ENCODE data around the gene TMEM163. TPM values are rescaled to one million over a fixed set of nuclear protein-coding genes. Genes with fewer than 3 reads are reported as not detected.

Gene TMEM163
- total and polyA plus RNA-seq, 2 donors (not counting 3 experiments of a cell fraction or from before 2014, with no cell fraction given): 1.0 to 2.8 TPM

DNA sequence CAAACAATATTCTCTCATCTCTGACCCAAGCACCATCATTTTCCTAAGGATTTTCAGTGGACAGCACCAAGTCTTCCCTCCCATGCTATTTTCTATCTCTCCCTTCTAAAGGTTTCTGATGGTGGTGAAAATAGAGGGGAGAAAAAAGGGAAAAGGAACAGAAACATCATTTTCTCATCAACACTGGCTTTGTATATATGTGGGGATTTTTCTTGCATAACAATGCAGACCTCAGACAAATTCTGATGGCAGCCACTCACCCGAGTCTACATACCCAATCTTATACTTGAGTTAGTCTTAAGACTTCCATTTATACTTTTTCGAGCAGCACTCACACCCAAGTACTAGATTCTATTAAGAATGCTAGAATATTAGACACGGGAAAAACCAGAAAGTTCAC lies 95.8 kb downstream of the TMEM163 start:
- dilution Hi-C loops (cut with MboI; ENCODE audit: extremely low pct_ligation_motif_present, low sequenced_read_pairs): no loop called here

More for the DNA sequence above, 95.8 kb downstream of the TMEM163 start:
- Histone ChIP-seq H2AFZ (ENCODE audit: low read depth, low read length) (no peak overlapping the region), H3K27me3 (ENCODE audit: control insufficient read depth in 2 of 2, insufficient read depth in 2 of 2, low read length in 2 of 2) (no peaks in the 10 kb centered on the region), H3K9ac (replicated peaks; ENCODE audit: extremely low read depth, insufficient read depth, low read length) (no peak overlapping the region), H3K9me1 (replicated peaks; ENCODE audit: control insufficient read depth, extremely low read depth, insufficient read depth, low read length) (no peaks in the 10 kb centered on the region), H4K20me1 (replicated peaks; ENCODE audit: control insufficient read depth, extremely low read depth, insufficient read depth, low read length) (no peaks in the 10 kb centered on the region), H3K36me3 (ENCODE audit: control insufficient read depth in 2 of 2, extremely low read depth in 1 of 2, insufficient read depth in 2 of 2, low read length in 2 of 2) (no peaks in the 10 kb centered on the region), H3K9me3 (replicated peaks; ENCODE audit: control insufficient read depth, insufficient read depth, low read length) (no peaks in the 10 kb centered on the region), H3K27ac (ENCODE audit: insufficient read depth, low read depth, low read length) (no peak overlapping the region), H3K4me3 (replicated peaks in 1 of 3; ENCODE audit: insufficient read depth in 1 of 3, low read depth in 1 of 3, low read length in 3 of 3) (no peak overlapping the region), H3K4me2 (ENCODE audit: insufficient read depth, low read length) (no peak overlapping the region), H3K4me1 (ENCODE audit: control insufficient read depth, extremely low read depth, insufficient read depth, low read length) (no peaks in the 10 kb centered on the region), H3K79me2 (ENCODE audit: control insufficient read depth, insufficient read depth, low read length) (no peaks in the 10 kb centered on the region)
- TF ChIP-seq EZH2 (IDR thresholded peaks at IDR 0.05; ENCODE audit: borderline replicate concordance, low read depth, low read length, severe bottlenecking) (no peak), FOS (IDR thresholded peaks at IDR 0.05; ENCODE audit: borderline replicate concordance, insufficient read depth, low read length) (no peak), JUN (IDR thresholded peaks at IDR 0.05; ENCODE audit: borderline replicate concordance, insufficient read depth, insufficient read length, low read depth) (no peak), POLR2AphosphoS5 (IDR thresholded peaks at IDR 0.05; ENCODE audit: insufficient read depth, low read depth, low read length) (no peak), GATA2 (IDR thresholded peaks at IDR 0.05; ENCODE audit: insufficient read depth, insufficient read length, low read depth, low read length) (no peak), MYC (IDR thresholded peaks at IDR 0.05; ENCODE audit: low read depth, low read length) (no peak), POLR2A (IDR thresholded peaks at IDR 0.05; ENCODE audit: low read depth, low read length) (no peak)
- TF ChIP-seq, protein P1, sequence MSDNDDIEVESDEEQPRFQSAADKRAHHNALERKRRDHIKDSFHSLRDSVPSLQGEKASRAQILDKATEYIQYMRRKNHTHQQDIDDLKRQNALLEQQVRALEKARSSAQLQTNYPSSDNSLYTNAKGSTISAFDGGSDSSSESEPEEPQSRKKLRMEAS (IDR thresholded peaks at IDR 0.05; ENCODE audit: insufficient read depth, insufficient read length): no peak
- TF ChIP-seq, protein P2, sequence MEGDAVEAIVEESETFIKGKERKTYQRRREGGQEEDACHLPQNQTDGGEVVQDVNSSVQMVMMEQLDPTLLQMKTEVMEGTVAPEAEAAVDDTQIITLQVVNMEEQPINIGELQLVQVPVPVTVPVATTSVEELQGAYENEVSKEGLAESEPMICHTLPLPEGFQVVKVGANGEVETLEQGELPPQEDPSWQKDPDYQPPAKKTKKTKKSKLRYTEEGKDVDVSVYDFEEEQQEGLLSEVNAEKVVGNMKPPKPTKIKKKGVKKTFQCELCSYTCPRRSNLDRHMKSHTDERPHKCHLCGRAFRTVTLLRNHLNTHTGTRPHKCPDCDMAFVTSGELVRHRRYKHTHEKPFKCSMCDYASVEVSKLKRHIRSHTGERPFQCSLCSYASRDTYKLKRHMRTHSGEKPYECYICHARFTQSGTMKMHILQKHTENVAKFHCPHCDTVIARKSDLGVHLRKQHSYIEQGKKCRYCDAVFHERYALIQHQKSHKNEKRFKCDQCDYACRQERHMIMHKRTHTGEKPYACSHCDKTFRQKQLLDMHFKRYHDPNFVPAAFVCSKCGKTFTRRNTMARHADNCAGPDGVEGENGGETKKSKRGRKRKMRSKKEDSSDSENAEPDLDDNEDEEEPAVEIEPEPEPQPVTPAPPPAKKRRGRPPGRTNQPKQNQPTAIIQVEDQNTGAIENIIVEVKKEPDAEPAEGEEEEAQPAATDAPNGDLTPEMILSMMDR (IDR thresholded peaks at IDR 0.05; ENCODE audit: extremely low read depth in 1 of 2, insufficient read depth in 1 of 2, low read depth in 1 of 2, low read length in 2 of 2): no peak
- DNase-seq (ENCODE audit: low read depth, low spot score) (no peak), FAIRE-seq (no peak)
- no TSS peak for BruUV-seq (replicated peaks)
- POLR2A ChIA-PET: no interaction called here
- CTCF ChIA-PET: no interaction called here
- intact Hi-C loops (cut with micrococcal nuclease): no loop called here
